HG03342 (cell line): Measurements from ENCODE around the gene GDF10.

Source experiments
- ATAC-seq: cut with Tn5 transposase; IDR thresholded peaks from one replicate; pipeline ENCODE4 v1.9.1; 2021; ENCODE audit warnings: mild to moderate bottlenecking, moderate library complexity; ENCODE audit not compliant: unreplicated experiment

GDF10 gene

GRCh38 chr10:47269294-47269693 is 30.7 kb upstream of the GDF10 start:
- ATAC-seq = no peak

- ATAC-seq = no peak
Observed at GRCh38 chr10:47276071-47276470, 23.9 kb upstream of the GDF10 start.

- no peak for ATAC-seq
Observed at GRCh38 chr10:47276576-47277351, 23.2 kb upstream of the GDF10 start.

DNA sequence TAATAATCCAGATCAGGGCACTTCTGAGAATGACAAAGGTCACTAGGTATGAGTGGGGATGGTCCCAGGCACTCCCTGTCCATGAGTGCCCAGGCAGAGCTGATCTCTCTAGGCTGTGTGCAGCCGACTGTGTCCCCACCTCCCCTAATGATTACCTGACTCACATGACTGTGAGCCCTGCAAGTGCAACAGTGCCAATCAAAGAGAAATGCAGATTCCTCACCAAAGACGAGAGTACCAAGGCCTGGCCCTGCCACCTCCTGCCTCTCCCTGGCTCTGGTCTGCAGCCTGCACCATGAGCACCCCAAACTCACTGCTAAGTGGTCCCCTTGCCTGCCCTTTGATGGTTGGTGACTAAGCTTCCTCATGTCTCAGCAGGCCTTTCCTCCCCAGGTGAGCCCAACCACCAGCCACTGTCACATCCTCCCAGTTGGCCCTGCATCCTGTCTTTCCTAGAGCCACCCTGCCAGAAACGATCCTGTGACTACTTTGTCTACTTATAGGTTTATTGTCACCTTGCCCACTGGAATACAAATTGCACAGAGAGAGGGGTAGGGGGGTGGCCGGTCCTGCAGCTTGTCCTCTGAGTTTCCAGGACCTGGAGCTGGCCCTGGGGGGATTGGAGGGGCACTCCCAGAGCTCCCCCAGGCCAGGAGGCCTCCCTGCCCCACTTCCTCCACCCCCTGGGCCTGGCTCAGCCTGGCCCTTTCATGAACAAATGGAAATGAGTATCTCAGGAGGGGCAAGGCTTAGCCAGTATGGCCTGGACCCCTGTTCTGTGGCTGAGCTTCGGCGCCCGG is 22.4 kb upstream of the GDF10 start:
- no peak for ATAC-seq

- no peak for ATAC-seq
Observed at GRCh38 chr10:47278152-47278473, 21.9 kb upstream of the GDF10 start.

DNA sequence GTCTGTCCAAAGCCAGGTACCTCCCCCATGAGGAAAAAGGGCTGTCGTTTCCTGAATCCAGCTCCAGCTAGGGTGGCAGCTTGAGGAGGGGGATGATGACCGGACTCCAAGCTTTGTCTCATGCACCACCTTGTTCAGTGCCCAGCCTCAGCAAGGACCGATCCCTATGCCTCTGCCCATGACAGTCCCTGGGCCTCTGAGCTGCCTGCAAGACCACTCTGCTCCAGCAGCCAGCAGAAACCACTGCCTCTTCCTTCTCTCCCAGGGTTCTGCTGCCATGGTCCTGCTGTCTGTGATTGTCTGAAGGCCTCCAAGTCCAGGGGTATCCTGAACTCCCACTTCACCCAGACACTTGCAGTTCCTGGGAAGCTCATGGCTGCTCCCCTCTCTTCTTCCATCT is 21.3 kb upstream of the GDF10 start:
- ATAC-seq = no peak

GRCh38 chr10:47279276-47279675 is 20.7 kb upstream of the GDF10 start:
- no peak for ATAC-seq

- no peak for ATAC-seq
Observed at GRCh38 chr10:47282005-47282656, 17.9 kb upstream of the GDF10 start.

- no peak for ATAC-seq
Observed at GRCh38 chr10:47282657-47283018, 17.4 kb upstream of the GDF10 start.

DNA sequence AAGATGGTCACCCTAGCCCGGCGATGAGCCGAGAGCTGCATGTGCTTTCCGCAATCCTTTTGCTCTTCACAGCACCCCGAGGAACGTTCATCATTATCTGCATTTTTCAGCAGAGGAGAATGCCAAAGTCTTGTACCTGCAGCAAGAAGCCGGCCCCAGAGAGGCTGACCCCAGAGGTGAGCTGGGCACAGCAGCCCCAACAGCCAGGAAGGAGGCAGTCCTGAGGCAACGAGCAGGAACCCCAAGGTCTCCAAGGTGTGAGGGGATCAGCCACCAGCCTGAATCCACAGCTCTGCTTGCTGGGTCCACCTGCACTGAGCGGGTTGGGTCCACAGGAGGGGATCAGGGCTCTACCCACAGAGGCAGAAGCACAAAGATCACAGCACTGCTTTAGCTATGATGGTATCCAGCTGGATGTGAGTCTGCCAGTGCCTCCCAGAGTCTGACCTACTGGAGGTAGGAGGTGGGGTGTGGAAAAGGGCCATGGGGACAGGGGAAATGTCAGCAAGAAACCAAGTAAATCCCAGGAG is 16.8 kb upstream of the GDF10 start:
- ATAC-seq = no peak

- no peak for ATAC-seq
Observed at GRCh38 chr10:47283848-47284247, 16.1 kb upstream of the GDF10 start.

DNA sequence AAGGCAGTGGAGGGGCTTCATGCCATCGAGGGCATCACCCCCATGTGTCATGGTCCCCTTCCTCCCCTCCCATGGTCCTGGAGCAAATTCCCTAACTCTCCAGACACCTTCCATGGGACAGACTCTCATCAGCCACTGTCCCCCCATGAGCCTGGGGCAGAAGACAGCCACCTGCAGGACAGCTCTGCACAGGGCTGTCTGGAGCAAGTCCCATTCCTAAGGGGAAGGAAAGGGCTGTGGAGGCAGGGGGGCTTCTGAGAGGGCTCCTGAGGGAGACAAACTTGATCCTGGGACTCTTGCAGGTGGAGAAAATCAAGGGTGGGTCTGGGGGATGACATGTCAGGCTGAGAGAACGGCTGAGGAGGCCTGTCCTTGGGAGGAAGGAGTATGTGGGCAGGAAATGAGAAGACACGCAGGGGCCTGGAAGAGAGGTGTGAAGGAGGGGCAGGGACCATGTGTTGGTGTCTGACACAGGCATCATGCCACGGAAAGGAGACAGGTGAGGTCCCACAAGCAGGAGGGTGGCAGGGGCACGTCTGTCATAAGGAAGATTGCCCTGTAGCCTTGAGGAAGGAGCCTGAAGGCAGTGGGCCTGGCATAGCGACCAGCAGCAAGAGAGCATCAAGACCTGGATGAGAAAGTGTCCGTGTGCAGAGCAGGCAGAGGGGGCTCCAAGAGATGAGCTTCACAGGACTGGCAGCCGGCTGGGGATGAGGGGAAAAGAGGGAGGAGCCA is 14.4 kb upstream of the GDF10 start:
- no peak for ATAC-seq

DNA sequence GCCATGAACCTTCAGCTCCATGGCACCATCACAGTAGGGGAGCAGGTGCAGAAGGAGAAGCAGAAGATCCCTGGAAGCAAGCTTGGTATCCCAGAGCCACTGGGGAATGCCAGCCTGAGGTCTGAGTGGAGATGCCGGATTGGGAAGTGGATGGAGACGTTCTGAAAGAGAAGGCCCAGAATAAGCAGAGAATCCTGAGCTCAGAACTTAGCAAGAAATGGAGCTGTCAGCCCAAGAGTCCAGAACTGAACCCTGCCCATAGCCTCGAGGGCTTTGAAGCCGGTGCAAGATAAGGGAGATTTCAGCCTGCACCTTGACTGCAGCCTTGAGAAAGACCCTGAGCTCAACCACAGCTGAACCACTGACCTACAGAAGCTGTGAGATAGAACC is 13.9 kb upstream of the GDF10 start:
- no peak for ATAC-seq

GRCh38 chr10:47286591-47287315 is 13.2 kb upstream of the GDF10 start:
- no peak for ATAC-seq

DNA sequence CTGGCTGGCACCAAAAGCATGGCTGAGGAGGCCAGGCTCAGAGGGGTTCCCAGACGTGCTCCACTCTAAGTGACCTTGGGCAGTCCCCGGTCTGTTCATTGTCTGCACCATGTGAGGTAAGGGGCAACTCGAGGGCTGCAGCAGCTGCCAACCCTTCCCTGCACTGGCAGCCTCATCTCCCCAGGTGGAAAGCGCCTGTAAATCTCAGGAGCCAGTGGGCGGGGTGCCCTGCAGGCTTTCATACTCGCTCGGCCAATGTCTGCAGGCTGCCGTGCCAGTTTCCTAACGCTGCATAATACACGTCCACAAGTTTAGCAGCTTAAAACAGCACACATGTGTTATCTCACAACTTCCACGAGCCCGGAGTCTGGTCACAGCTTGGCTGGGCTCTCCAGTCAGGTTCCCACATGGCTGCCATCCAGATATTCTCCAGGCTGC is 12.6 kb upstream of the GDF10 start:
- no peak for ATAC-seq

- ATAC-seq = no peak
Observed at GRCh38 chr10:47287805-47288204, 12.2 kb upstream of the GDF10 start.

DNA sequence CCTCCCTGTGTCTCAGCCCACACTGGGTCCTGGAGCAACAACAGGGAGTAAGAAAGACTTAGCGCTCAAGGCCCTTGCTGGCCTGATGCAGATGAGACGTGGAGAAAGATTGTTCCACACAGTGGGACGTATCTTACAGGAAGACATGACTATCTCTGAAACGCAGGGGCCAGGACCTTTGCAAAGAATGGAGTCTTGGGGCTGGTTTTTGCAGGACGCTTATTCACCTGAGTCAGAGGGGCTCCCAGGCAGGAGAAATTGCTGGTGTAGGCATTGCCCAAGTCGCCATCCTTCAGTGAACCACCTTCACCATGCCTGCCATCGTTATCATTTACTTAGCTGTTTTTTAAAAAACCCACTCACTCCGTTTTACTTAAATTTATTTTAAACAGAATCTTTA is 11.8 kb upstream of the GDF10 start:
- ATAC-seq = no peak

DNA sequence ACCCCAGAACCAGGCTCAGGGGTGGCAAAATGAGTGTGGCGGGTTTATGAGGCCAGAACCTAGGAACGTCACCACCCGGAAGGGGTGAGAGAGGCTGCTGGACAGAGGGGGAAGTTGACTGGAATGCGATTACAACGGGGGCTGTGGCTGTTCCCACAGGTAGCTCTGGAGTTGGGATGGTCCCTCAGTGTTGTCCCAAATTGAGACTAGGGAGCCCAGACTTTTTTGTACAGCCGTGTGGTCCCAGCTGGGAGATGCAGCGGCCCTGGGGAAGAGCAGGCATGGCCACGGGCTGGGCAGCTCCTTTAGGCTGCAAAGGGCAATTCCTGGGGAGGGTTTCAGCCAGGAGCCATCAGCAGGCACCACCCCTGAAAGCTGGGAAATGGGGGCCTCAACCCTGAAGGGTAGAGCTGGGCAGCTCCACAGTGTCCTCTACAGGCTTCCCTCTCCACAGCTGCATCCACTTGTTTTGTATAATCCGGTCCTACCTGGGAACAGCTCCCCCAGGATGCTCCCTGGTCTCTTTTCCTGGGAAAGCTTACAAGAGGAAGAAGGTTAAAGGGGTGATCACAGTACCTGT is 11.0 kb upstream of the GDF10 start:
- ATAC-seq = no peak

DNA sequence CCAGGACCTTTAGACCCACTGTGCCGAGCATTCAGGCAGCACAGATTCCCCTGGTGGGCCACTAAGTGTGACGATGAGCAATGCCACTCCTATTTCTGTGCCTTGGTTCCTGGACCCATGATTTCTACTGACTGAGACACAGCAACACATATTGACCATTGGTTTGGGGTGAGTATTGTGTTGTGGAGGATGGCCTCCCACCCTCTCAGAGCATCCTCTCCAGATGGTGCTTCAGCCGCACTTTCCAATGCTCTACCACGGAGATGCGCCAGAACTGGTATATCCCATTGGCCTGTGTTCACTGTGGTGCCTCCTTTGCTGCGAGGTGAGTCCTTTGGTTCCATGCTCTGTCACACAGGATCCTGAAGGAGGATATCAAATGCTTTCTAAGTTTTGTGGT is 10.1 kb upstream of the GDF10 start:
- ATAC-seq = no peak

DNA sequence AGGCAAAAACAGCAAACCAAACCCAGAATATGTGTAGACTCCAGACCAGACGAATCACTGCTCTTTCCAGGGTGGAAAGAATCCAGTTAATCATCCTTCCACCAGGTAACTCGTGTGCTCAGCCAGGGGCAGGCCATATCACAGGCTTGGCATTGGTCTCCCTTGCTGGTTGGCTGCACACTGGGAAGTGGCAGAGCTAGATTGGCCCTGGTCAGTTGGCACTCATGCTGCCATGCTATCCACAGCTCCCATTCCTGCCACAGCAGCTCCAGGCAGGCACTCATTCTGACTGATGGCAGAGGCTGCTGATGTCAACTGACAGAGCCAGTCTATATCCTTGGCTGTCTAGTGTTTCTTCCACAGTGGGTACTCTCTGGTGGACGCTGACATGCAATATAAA is 9.7 kb upstream of the GDF10 start:
- no peak for ATAC-seq
